Measurements from ENCODE around the gene THG1L.

GRCh38 chr5:157778121-157778805 lies 47.0 kb downstream of the THG1L start:
- no peak for TF ChIP-seq CTCF (IDR thresholded peaks at IDR 0.05)
- TF ChIP-seq POLR2A (IDR thresholded peaks at IDR 0.05) = no peak
